Common myeloid progenitor, CD34-positive (primary cell): ENCODE data around the gene DOCK4. TPM values are rescaled to one million over a fixed set of nuclear protein-coding genes. Genes with fewer than 3 reads are reported as not detected.

Experiments
- CTCF ChIA-PET: fragments of 350-600 bp; sonication (Branson Sonifier 250); formaldehyde crosslinking; loops from one replicate; lab custom pipeline; 2021; ENCODE audit warnings: antibody characterized with exemption; lab: Charles Lee
- POLR2A ChIA-PET: fragments of 350-600 bp; sonication (Branson Sonifier 250); formaldehyde crosslinking; loops from one replicate; lab custom pipeline; 2021; ENCODE audit warnings: antibody characterized with exemption; lab: Charles Lee
- DNase-seq, 3 donors: peaks; one replicate each; pipeline versions ENCODE4 v3.0.0 to v3.0.0-alpha.2; 2013
- H3K27ac ChIP-seq, 2 experiments: 1 replicate in 1 of 2; 2 replicates in 1 of 2; pipeline ENCODE4 v1.7.0; 2013; ENCODE audit warnings: inconsistent platforms in 2 of 2, low read length in 2 of 2, mild to moderate bottlenecking in 2 of 2, low read depth in 1 of 2, moderate library complexity in 1 of 2; ENCODE audit not compliant: severe bottlenecking in 2 of 2, insufficient read depth in 1 of 2, poor library complexity in 1 of 2
- H3K27me3 ChIP-seq, 5 experiments: replicated peaks in 2 of 5; 1 replicate in 3 of 5; 2 replicates in 2 of 5; pipeline versions ENCODE4 v1.6.1 to v1.7.0; 2013; ENCODE audit warnings: low read length in 4 of 5, mild to moderate bottlenecking in 2 of 5, moderate library complexity in 2 of 5, inconsistent platforms in 1 of 5; ENCODE audit not compliant: insufficient read depth in 5 of 5, control insufficient read depth in 4 of 5
- H3K36me3 ChIP-seq, 4 experiments: 1 replicate in 2 of 4; 2 replicates in 2 of 4; pipeline versions ENCODE4 v1.6.1 to v1.7.0; 2013; ENCODE audit warnings: low read length in 3 of 4, control low read depth in 1 of 4, mild to moderate bottlenecking in 1 of 4; ENCODE audit not compliant: control insufficient read depth in 4 of 4, insufficient read depth in 4 of 4
- H3K4me1 ChIP-seq, 4 experiments: 1 replicate in 3 of 4; 2 replicates in 1 of 4; pipeline versions ENCODE4 v1.6.1 to v1.7.1; 2013; ENCODE audit warnings: low read length in 3 of 4, mild to moderate bottlenecking in 3 of 4, control low read depth in 1 of 4, inconsistent platforms in 1 of 4, moderate library complexity in 1 of 4; ENCODE audit not compliant: control insufficient read depth in 4 of 4, insufficient read depth in 4 of 4; ENCODE audit errors: control extremely low read depth in 1 of 4
- H3K4me3 ChIP-seq, 7 experiments: 1 replicate in 4 of 7; 2 replicates in 3 of 7; pipeline versions ENCODE4 v1.5.1 to v1.7.0; 2013; ENCODE audit warnings: mild to moderate bottlenecking in 7 of 7, low read length in 6 of 7, moderate library complexity in 6 of 7, inconsistent platforms in 2 of 7, low read depth in 2 of 7, control low read depth in 1 of 7; ENCODE audit not compliant: insufficient read depth in 4 of 7, control insufficient read depth in 1 of 7; ENCODE audit errors: extremely low read depth in 1 of 7
- H3K9me3 ChIP-seq, 5 experiments: 1 replicate in 4 of 5; 2 replicates in 1 of 5; pipeline versions ENCODE4 v1.6.1 to v1.7.1; 2013; ENCODE audit warnings: low read length in 4 of 5, mild to moderate bottlenecking in 2 of 5, inconsistent platforms in 1 of 5, low read depth in 1 of 5, moderate library complexity in 1 of 5; ENCODE audit not compliant: control insufficient read depth in 4 of 5, insufficient read depth in 2 of 5; ENCODE audit errors: control extremely low read depth in 1 of 5
- WGBS: methylation state at CpG from one replicate; pipeline ENCODE4 v1.1.5; 2013; ENCODE audit not compliant: insufficient coverage; 5-methylcytosine and 5-hydroxymethylcytosine counted together
- polyA plus RNA-seq: library from polyadenylated mRNA; unstranded; fragments of 120-200 nt; gene quantifications from one replicate; pipeline ENCODE4 v1.2.1, GENCODE V29; 2013

DOCK4 gene, protein sequence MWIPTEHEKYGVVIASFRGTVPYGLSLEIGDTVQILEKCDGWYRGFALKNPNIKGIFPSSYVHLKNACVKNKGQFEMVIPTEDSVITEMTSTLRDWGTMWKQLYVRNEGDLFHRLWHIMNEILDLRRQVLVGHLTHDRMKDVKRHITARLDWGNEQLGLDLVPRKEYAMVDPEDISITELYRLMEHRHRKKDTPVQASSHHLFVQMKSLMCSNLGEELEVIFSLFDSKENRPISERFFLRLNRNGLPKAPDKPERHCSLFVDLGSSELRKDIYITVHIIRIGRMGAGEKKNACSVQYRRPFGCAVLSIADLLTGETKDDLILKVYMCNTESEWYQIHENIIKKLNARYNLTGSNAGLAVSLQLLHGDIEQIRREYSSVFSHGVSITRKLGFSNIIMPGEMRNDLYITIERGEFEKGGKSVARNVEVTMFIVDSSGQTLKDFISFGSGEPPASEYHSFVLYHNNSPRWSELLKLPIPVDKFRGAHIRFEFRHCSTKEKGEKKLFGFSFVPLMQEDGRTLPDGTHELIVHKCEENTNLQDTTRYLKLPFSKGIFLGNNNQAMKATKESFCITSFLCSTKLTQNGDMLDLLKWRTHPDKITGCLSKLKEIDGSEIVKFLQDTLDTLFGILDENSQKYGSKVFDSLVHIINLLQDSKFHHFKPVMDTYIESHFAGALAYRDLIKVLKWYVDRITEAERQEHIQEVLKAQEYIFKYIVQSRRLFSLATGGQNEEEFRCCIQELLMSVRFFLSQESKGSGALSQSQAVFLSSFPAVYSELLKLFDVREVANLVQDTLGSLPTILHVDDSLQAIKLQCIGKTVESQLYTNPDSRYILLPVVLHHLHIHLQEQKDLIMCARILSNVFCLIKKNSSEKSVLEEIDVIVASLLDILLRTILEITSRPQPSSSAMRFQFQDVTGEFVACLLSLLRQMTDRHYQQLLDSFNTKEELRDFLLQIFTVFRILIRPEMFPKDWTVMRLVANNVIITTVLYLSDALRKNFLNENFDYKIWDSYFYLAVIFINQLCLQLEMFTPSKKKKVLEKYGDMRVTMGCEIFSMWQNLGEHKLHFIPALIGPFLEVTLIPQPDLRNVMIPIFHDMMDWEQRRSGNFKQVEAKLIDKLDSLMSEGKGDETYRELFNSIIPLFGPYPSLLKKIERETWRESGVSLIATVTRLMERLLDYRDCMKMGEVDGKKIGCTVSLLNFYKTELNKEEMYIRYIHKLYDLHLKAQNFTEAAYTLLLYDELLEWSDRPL (N-terminal part only)
- 1.4 TPM for polyA plus RNA-seq

DNA sequence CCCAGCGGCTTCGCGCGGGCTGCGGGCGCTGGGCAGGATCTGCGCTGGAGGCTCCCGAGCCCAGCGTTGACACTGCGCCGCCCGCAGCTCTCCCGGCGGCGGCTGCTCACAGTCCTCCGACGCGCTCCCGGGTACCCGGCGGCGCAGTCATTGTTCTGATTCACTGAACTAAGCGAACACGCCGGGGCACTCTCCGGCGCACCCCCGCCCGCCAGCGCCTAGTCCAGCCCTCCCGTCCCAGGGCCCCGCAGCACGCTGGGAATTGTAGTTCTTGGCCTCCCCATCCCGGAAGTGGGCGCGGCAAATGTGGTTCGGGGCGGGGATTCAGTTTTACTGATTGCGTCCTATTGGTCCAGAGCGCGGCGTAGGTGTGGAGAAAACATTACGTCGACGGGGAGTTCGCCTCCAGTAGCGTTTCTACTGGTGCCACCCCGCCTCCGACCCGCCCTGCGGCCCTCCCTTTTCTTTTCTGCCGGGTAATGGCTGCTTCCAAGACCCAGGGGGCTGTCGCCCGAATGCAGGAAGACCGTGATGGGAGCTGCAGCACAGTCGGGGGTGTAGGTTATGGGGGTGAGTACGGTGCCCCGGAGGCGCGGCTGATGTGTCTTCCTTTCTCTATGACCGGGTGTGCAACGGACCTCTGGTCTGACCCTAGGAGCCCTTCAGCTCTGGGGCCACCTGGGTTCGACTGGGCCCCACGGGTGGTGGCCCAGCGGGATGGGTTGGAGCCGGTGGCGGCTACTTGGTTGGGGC lies at the start of gene DOCK4, which contains the start of gene ZNF277:
DOCK4 (minus strand) TSS at position 162 of the 753 bp plus-strand sequence. CDS start 261 bp downstream, outside the sequence.
ZNF277 (plus strand) TSS at position 458 of the 753 bp plus-strand sequence; CDS start at position 480, 22 bp downstream.
- Histone ChIP-seq H3K27me3 (peaks cover 0 to 12% (median 2%) of the 10 kb centered on the region in 5 experiments), H3K4me3 (peak within 1 kb of the TSS; percentile 84 to 100 (median 98)), H3K36me3 (no peaks in the 10 kb centered on the region), H3K27ac (peak within 1 kb of the TSS; percentile 61 to 86), H3K4me1 (peaks cover 22 to 33% (median 30%) of the 10 kb centered on the region in 4 experiments), H3K9me3 (peaks cover 0 to 2% (median 0%) of the 10 kb centered on the region in 5 experiments)
- DNase-seq, result peak; percentile 99
- ChIA-PET POLR2A (interaction anchor here (0.6 to 1.7 kb wide), 2 partner anchors 244 to 687 kb away, joined by 5 read pairs; partner anchors contain the start of gene IFRD1), CTCF (interaction anchor here (0.8 to 2.3 kb wide), 3 partner anchors 42 to 245 kb away, joined by 3 to 6 read pairs (median 3); no protein-coding TSS in a partner anchor)
- WGBS, result 0% methylated on average over 58 of the region's 67 CpGs

DNA sequence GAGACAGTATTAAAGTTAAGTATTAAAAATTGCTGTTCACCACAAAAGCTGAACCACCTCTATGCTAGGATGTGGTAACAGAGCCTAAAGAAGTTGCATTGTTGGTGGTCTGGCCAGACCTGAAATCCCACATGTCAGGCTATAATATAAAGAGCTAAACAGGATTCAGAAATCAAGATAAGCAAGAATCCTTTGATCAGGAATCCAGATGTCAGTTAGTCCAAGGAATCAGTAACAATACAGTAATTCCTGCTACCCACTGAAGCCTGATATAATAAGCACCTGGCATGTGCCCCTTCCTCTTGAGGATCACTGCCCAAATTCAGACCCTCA lies 49.2 kb upstream of the DOCK4 start:
- Histone ChIP-seq H3K36me3 (no peaks in the 10 kb centered on the region), H3K4me1 (peaks cover 0 to 11% (median 4%) of the 10 kb centered on the region in 4 experiments), H3K9me3 (no peaks in the 10 kb centered on the region), H3K4me3 (no peak overlapping the region), H3K27ac (no peak overlapping the region), H3K27me3 (no peaks in the 10 kb centered on the region)
- ChIA-PET CTCF (interaction anchor here (1.1 to 1.5 kb wide), 2 partner anchors 16 to 492 kb away, joined by 3 to 5 read pairs; no protein-coding TSS in a partner anchor), POLR2A (no interaction called here)
- peak in 2 of 3 donors; percentile 41 to 53 for DNase-seq

DNA sequence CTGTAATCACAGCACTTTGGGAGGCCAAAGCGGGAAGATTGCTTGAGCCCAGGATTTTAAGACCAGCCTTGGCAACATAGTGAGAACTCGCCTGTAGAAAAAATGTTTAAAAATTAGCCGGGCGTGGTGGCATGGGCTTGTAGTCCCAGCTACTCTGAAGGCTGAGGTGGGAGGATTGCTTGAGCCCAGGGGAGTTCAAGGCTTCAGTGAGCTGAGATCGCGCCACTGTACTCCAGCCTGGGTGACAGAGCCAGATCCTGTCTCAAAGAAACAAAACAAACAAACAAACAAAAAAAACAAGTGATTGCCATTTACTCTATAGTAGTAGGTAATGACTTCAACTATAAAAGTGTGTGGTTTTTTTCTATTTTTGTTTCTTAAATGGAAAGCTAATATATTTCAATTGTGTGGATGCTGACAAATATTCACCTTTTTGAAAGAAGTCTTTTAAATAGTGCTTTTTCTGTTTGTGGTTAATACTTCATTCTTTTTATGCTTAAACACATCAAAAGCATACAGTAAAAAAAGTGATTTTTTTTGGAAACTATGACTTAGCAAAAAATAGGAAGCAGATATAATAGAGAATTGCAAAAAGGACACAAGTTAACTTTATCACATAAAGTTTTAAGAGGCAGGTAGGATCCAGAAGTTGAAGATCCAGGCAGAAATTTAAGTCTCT lies 48.6 kb upstream of the DOCK4 start:
- Histone ChIP-seq H3K27ac (no peak overlapping the region), H3K27me3 (no peaks in the 10 kb centered on the region), H3K36me3 (no peaks in the 10 kb centered on the region), H3K9me3 (no peaks in the 10 kb centered on the region), H3K4me3 (no peak overlapping the region), H3K4me1 (peaks cover 0 to 11% (median 4%) of the 10 kb centered on the region in 4 experiments)
- 89% methylated on average over 1 of the region's 6 CpGs for WGBS
- ChIA-PET POLR2A (no interaction called here), CTCF (interaction anchor here (1.1 to 1.5 kb wide), 2 partner anchors 16 to 491 kb away, joined by 3 to 5 read pairs; no protein-coding TSS in a partner anchor)
- DNase-seq, result no peak

DNA sequence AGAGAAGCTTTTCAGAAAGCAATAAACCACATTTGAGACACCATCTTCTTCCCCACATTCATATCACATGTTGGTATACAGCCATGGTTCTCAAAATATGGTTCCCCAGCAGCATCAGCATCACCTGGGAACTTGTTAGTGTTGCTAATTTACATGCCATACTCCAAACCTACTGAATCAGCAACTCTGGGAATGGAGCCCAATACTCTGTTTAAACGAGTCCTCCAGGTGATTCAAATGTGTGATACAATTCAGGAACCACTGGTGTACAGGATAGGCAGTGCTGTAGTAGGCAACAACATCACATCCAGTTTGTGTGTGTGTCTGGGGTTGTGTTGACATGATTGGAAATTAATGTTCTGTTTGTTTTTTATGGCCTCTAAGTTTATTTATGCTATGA lies 48.0 kb upstream of the DOCK4 start:
- no peaks in the 10 kb centered on the region for H3K36me3 ChIP-seq
- 100% methylated on average over 1 of the region's 1 CpG for WGBS
- H3K4me3 ChIP-seq, result no peak overlapping the region
- DNase-seq, result no peak
- H3K9me3 ChIP-seq, result peaks cover 0 to 2% (median 0%) of the 10 kb centered on the region in 5 experiments
- ChIA-PET CTCF (no interaction called here), POLR2A (no interaction called here)
- H3K4me1 ChIP-seq, result peaks cover 0 to 11% (median 4%) of the 10 kb centered on the region in 4 experiments
- H3K27me3 ChIP-seq, result no peaks in the 10 kb centered on the region
- H3K27ac ChIP-seq, result no peak overlapping the region

DNA sequence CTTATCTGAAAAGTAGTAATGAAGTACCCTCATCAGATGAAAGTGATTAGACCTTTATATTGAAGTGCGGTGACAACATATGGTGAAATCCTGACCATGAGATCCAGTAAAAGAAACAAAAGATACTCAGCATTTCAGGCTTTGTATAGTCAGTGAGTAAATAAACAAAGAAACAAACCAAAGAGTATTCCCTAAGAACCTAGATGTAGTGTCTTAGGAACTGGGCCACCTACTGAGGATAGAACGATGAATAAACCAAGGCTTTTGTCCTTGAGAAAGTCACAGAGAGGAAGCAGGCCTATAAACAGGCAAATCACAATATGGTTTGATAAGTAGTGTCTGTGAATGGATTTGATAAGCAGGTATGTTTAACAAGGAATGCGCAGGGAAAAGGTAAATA lies 46.5 kb upstream of the DOCK4 start:
- Histone ChIP-seq H3K9me3 (peaks cover 0 to 2% (median 0%) of the 10 kb centered on the region in 5 experiments), H3K4me1 (peaks cover 0 to 11% (median 4%) of the 10 kb centered on the region in 4 experiments), H3K27me3 (no peaks in the 10 kb centered on the region), H3K4me3 (no peak overlapping the region), H3K27ac (no peak overlapping the region), H3K36me3 (no peaks in the 10 kb centered on the region)
- WGBS, result 100% methylated on average over 2 of the region's 3 CpGs
- no peak for DNase-seq
- ChIA-PET POLR2A (no interaction called here), CTCF (interaction anchor here (0.7 kb wide), 1 partner anchor 21 kb away, joined by 3 read pairs; no protein-coding TSS in a partner anchor)
